NCI-H1048 (cell line): ENCODE results near the gene GLI2.

Experiments used
- DNase-seq: peaks from one replicate; lab custom pipeline; 2025; lab: John Stamatoyannopoulos, UW

GLI2 gene

DNA sequence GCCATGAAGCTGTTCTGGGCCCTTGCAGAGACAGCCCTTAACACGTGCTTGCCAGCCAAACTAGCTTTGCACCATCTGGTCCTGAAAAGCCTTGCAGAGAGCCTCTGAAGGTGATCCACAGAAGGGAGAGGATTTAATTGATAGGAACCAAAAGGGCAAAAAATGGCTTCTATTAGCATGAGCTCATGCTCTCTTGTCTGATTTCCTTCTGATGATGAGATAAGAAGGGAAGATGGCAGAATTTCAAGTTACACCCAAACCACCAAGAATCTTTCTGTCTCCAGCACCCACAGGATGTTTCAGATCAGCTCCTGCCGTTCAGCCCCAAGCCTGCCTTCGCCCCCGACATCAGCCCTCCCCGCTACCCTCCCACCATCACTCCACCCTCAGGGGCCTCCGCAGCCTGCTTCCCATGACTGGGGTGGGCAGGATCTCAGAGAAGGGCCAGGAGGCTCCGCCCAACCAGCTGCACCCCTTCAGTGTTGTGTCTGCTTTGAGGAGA is 23.4 kb upstream of the GLI2 start:
- DNase-seq = no peak

DNA sequence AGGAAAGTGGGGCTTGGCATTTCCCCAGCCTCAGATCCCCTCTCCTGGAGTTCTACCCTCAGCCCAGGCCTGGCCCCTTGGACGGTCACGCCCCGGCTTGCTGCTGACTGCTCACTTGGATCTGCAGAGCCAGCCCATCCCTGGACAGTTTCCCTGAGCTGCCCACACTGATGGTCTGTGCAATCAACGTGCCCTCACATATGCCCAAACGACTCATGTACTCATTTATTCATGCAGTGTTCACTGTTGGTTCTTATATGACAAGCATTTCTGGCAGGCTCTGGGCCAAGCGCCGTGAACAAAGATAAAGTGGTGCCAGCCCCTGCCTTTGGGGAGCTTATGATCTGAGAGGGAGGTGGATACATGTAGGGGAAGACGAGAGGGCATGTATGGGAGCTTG is 20.3 kb upstream of the GLI2 start:
- no peak for DNase-seq

DNA sequence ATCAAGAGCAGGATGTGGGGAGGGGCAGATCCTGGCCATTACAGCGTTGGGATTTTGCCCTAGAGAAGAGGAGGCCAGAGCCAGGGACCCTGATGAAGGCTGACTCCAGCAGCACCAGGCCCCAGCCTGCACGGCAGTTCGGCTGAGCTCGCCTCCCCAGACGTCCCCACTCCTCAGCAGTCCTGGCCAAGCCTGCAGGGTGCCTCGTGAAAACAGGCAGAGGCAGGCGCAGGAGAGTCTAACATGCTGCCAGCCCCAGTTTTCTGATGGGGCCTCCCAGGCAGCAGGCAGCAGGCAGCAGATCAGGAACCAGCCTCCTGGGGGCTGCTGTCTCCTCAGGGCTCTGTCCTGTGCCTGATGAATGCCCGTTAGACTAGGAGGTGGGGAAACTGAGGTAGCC is 19.7 kb upstream of the GLI2 start:
- no peak for DNase-seq

DNA sequence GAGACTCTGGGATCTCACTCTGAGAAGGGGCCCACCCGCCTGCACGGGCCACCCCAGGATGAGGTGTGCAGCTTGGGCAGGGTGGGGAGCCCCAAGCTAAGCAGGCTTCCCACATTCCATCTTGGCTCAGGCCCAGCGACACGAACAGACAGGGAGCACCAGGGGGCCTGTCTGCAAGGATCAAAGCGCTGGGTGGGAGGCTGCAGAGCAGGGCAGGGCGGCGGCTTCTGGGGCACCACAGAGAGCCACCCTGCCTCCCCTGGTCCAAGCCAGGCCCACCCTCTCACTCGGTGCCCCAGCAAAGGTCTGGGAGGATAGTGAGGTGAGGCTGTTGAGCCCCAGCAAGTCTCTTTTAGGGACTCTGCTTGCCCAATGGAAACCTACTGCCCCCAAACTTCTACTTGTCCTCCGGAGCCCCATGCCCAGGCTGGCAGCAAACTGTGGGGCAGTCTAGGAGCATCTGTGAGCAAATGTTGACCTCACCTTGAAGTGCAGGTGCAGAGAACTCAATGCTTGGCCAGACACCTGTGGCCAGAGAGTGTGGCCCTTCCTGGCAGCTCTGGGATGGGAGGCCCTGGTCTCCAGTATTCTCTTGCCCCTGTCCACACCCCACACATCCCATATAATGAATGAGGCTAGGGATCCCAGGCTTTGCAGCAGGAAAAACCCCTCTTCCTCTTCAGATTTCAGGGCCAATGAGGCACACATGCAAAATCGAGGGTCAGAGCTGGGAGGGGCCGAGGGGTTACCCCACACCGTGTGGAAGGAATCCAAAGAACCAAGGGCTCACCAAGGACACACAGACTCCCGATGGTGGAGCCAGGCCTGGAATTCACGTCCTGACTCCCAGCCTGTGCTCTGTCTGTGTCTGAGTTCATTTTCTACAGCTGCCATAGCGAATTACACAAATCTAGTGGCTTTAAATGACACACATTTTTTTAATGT is 18.8 kb upstream of the GLI2 start:
- DNase-seq = no peak

DNA sequence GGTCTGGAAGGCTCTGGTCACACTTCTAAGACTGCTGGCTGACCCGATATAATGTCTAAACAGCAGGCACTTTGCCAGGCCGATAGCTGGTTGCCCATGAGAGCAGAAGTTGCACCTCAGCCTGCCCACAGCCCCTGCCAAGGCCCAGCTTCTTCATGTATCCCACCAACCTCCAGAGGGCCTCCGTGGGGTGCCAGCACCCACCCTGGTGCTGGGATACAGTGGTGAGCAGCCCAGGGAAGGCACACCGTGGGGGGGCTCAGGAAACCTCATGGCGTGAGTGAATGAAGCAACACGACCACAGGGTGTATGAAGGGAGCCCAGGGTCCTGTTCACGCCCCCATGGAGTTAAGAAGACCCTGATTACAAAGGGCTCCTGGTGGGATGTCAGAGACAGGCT is 16.2 kb upstream of the GLI2 start:
- DNase-seq = no peak

DNA sequence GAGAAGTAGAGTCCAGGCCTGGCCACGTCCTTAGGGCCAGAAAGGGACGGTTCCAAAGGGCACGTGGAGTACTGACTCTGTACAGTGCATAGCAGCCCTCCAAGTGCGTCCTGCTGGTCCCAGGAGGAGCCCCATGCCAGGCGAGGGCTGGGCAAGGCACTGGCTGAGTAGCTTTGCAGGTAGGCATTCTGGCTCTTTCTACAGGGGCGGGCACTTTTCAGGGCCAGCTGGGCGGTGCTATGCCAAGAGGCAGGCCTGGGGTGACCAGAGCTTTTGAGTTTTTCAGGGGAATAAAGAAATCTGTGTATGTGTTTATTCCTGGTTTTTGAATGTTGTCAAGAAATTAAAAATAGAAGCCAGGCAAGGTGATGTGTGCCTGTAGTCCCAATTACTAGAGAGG is 15.4 kb upstream of the GLI2 start:
- DNase-seq = no peak

DNA sequence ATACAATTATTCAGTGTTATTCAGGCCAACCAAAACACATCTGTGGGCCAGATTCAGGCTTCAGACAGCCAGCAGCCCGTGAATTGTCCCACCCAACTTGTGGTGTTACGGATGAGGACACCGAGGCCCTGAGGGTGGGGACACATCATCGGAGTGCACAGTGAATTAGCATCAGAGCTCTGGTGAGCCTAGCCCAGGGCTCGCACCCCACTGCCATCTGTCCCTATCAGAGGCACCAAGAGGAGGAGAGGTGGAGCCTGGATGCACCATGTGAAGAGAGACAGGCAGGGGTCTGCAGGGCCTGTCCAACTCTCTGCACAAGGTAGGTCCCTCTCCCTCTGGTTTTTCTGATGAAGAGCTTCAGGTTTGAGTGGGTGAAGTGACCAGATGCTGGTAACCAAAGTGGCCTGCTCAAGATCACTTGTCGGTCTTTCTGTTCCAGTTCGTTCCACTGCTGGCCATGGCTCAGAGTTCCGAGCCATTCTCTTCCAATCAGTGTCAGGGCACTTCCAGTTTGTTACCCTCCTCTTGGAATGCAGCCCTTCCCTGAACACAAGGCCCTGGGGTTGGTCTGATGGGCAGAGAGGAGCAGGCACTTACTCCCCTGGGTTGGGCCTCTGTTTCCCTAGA is 14.8 kb upstream of the GLI2 start:
- DNase-seq = no peak

DNA sequence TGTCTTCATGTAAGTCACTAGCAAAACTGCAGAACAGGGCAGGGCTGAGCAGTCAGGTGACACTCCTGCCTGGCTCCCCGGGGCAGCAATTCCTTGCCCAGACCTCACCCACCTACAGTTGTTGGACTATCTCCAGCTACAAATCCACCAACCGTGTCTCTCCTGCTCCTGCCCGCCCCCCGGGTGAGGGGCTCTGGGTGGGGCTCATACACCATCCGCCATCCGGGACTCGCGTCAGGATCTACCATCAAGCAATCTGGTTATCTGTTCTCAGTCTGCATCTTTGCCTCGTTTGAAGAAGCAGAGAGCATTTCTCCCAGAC is 13.5 kb upstream of the GLI2 start:
- DNase-seq = no peak

DNA sequence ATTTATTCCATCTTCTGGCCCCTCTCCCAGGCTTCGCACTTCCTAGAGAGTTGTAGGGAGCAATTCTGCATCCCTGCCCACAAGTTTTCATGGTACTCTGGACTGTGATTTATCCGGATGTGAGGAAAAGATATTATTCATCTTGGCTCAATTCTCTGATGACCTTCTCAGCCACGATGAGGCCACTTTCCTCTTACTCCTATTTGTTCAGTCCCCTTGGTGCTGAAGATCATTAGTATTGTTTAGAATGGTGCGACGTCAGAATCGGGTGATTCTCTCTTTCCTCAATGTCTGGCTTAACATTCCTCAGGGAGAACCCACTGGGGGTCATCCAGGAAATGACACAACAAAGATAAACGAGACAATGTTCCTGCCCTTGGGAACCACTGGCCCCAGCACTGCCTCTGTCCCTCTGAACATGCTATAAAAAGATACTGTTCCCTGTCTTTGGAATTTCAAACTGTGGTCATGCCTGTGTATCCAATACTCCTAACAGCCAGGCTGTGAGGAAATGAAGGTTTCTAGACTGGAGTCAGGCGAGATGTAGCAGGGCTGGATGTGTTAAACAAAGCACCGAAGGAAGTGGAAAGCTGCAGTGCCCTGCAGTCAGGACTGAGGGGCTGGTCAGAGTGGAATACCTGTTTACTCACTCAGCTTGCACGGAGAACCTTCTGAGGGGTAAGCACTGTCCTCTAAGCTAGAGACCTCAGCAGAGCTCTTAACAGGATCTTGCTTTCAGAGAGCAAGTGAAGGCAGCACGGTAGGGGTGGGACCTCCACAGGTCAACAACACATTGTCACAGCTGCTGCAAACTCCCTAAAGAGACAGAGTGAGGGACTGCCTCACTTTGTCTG is 12.9 kb upstream of the GLI2 start:
- no peak for DNase-seq

DNA sequence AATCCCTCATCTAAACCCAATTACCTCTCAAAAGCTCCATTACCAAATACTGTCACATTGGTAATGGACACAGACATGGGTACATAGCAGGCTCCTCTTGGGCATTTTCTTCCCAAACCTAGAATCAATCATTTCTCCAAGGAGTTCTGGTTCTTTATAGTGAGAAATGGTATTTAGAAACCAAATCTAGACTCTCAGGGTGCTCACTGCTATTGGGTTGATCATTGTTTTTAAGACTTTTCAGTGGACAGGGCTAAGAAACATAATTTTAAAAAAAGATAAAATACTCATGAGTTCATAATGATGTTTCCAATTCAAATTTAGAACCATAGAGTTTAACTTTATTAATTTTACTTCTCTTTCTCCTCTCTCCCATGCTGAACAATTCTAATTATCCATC is 9.4 kb upstream of the GLI2 start:
- DNase-seq = no peak

DNA sequence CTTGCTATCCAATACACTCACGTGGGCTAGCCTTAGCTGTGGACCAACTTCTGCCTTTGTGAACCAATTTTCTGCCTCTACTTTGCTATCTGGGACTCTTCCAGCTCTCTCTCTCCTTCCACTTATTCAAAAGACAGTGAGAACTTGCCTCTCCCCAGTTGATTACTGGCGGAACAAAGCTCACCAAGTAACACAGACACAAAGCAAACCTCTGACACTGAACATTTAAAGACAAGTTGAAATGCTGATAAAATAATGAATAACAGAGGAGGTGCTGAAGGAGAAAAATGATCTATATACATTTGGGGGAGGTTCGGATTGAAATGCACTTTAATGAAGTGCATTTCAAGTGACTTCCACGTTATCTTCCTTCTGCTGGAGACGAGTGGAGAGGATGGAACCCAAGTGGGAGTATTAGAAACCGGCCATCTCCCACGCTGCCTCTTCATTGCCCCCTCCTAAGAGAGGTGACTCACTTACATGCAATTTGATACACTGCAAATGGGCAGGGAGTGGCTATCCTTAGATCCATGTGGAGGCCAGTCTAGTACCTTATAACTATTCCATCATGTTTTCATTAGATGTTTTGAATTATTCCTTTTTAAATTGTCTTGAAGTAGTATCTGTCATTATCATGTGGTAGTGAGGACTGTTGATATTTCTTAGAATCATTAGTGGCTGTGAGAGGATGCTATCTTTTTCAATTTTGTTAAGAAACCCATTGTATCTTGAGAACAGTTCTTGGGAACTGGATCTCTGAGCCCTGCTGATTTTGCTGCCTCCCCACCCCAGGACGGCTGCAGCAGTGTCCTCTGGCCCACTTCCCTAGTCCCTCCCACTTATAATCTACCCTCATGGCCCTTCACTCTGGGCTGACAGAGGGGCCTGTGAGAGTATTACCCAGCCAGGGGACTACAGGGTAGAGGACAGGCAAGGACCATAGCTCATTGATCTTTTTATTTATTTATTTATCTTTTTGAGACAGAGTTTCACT is 6.0 kb upstream of the GLI2 start:
- DNase-seq = no peak

DNA sequence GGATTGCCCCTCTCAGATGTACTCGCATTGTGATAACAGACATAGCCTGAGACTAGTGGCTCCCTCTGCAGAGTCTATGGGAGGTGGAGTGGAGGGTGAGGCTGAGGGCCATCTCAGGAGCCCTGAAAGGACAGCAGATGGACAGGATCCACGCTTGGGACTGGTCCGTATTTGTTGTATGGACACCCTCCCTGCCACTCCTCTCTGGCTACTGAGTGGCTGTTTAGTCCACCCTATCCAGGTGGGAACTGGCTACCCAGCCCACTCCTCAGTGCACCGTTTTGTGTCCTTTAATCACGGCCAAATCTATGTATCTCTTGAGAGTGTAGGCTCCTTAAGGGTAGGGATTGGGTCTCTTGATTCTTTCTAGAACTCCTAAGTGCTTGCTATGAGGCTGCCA is 4.5 kb upstream of the GLI2 start:
- DNase-seq = no peak

DNA sequence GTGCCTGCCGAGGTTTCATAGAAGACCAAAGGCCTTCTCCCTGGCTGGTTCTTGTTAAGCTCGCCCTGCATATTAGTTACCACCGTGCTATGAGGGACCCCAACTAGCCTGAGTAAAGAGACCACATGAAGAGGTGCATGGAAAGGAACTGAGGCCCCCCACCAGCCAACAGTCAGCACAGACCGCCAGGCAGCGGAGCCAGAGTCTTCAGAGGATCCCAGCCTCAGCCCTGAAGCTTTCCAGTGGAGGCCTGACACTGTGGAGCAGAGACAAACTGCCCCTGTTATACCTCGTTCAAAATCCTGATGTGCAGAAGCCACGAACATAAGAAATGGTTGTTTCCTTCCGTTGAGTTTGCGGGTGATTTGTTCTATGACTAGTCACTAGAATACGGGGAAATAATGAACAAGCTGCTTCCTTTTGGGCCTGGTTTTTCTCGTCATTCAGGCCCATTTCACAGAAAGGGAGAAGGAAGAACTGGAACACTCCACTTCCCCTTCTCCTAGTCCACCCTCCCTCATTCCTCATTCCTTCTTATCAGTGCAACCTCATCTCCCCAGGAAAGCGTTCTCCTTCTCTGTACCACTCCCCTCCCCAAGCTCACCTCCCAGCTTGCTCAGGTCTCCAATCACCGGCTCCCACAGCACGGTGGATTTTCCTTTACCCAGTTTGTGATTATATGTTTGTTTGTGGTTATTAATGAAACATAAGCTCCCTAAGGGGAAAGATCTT is 3.0 kb upstream of the GLI2 start:
- DNase-seq = no peak

DNA sequence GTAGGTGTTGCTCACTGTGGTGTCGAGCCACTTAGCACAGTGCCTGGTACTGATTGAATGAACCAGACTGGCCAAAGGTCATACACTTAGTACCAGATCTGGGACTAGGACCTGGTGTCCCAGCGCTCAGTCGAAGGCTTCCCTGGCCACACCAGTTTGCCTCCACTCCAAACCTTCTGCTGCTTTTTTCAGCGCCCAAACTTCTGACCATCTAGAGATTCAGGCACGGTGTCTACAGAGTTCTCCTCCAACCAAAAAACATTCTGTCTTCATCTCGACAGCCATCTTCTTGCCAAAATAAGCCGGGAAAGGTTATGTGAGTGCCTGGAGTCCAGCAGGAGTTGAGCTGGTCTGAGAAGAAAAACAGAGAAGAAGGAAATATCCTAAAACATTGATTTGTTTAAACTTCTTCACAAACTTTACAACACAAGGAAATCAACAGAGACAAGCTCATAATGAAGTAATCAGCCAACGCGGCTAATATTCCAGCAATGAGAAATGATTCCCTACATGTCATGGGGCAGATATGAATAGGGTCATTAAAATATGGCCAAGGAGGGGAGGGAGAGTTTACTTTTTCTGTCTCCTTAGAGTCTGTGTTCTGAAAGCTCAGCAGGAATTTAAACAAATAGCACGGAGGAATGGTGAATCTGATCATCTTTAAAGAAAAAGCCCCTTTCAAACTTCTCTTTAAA is 2.3 kb upstream of the GLI2 start:
- DNase-seq = no peak

DNA sequence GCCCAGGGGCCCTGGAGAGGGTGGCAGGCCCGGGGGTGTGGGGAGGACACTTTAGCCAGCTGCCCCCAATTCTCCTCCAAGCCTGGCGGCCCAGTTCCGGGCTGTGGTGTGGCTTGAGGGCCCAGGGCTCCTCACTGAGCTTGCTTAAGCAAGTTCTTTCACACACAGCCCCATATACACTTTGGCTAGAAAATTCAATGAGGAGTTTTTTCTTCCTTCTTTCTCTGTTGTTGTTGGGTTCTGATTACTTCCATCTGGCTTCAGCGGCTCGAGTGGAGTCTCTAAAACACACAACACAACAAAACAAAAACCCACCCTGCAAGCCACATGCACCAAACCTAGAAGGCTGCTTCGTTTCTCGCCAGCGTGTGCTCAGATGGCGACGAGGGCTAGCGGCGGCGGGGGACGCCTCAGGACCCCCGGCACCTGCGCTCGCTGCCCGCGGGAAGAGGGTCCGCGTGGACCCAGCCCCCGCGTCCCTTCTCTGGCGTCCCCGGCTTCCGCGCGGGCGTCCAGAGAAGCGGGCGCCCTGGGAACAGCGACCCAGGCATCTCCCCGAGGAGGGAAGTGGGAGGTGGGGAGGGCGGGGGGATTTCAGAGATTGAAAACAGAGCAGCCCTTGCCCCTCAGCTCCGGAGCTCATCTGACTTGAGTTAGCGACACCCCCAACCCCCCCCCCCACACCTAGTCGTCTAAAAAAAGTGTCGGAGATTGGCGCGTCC is 577 bp upstream of the GLI2 start:
- no peak for DNase-seq

DNA sequence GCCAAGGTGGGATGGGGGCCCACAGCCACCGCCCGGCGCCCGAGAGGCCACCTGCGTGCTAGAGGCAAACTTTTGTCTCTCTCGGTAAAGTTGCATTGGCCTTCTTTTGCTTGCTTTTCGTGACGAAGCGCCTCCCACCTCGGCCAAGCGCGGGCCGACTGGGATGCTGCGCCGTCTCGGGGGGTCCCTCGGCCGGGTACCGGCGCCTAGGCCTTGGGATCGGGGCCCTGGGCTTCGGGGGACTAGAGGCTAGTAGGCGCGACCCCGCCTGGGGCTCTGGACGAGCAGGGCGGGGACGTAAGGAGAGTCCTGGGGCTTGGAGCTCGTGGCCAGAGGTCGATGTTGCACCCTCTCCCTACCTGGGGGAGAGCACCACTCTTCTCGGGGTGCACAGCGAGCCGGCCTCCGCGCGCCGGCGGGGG is 545 bp downstream of the GLI2 start:
- no peak for DNase-seq

DNA sequence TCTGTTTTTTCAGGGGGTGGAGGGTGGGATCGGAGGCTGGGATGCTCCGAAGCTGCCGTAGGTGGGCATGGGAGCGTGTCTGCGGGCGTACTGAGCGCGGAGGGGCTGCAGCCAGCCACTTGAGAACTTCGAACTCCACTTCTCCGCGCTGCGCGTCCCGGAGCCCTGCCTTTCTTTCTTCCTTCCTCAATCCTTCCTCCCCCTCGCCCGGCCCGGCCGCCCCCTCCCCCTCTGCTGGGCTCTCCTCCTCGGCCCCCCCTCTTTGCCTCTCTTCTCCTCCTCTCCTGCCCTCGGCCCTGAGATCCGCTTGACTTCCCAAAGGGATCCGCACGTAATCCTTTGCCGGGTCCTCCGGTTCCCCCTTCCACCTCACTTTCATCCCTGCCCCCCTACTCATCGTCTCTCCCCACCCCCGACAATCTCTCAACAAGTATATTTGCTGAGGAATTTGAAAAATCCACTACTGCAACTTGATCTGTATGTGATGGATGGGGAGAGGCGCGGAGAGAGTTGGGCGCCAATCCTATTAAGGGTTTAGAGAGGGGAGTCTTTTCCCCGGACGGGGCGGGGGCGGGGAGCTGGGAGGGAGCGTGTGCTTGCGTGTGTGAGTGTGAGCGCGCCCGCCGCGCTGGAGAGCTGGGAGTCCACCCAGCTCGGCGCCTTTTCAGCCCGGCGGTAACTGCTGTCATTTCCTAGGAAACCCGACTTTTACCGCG is 1.1 kb downstream of the GLI2 start:
- peak; percentile 15 for DNase-seq

DNA sequence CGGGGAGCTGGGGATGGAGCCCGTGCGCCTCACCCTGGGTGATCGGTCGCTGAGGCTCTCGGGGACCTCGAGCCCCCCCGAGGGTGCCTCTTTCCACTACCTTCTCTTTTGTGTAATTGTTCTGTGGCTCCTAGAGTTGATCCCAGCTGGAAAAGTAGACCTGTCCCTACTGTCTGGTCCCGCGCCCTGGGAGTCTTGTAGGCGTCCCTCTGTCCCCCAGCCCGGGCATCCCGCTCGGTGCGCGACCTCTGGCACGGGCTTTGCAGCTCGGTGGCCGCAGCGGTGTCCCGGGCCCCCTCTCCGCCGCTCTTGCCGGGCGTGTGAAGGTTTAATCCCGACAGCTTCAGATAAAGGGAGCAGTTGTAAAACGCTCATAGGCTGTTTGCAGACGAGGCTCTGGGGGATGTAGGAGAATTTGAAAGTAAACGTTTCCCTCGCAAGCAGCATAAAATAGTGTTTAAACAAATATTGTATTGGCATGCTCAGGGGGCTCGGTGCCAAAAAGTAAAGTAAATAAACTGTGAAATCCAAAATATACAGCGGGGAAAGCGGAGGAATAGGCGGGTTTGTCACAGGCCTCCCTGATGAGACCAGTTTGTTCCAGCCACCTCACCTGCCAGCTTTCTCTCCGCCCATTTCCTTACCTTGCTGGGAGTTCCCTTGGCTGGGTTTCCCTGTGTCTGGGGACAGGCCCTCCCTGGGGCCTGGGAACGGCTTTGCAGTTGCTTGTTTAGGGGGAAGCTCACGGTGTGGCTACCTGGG is 1.9 kb downstream of the GLI2 start:
- no peak for DNase-seq
